OCI-LY7 (cell line): ENCODE measurements around the gene PTPRF. TPM values are rescaled to one million over a fixed set of nuclear protein-coding genes. Genes with fewer than 3 reads are reported as not detected.

Experiments
- BruUV-seq: library from RNA; stranded (reverse); fragments of 400-500 nt; replicated peaks from 2 replicates; lab custom pipeline; 2021; lab: Mats Ljungman, UMichigan
- CTCF ChIA-PET: fragments of 300-600 bp; sonication (Branson Sonifier 250); formaldehyde crosslinking; loops from one replicate; lab custom pipeline; 2022; ENCODE audit warnings: antibody characterized with exemption; ENCODE audit not compliant: unreplicated experiment; lab: Charles Lee
- POLR2A ChIA-PET: fragments of 300-600 bp; sonication (Branson Sonifier 250); formaldehyde crosslinking; loops from one replicate; lab custom pipeline; 2022; ENCODE audit warnings: antibody characterized with exemption; lab: Charles Lee
- DNase-seq: peaks from one replicate; pipeline ENCODE4 v3.0.0-alpha.2; 2015; ENCODE audit warnings: low spot score
- H2AFZ ChIP-seq: fragments of 200-600 bp; sonication (generic), shearing (Covaris generic); 2 replicates; pipeline ENCODE4 v1.6.1; 2014; ENCODE audit warnings: mild to moderate bottlenecking, antibody characterized with exemption, low read length, moderate library complexity
- H3K27ac ChIP-seq: fragments of 200-600 bp; sonication (generic); 2 replicates; pipeline ENCODE4 v1.5.1; 2014; ENCODE audit warnings: mixed run types, low read depth, mild to moderate bottlenecking, moderate library complexity, low read length, inconsistent platforms; ENCODE audit not compliant: poor library complexity, severe bottlenecking
- H3K36me3 ChIP-seq: fragments of 200-600 bp; sonication (generic); 2 replicates; pipeline ENCODE4 v1.6.1; 2014; ENCODE audit warnings: mild to moderate bottlenecking, antibody characterized with exemption, low read length, moderate library complexity, mixed read lengths; ENCODE audit not compliant: insufficient read depth
- H3K4me1 ChIP-seq: fragments of 200-600 bp; sonication (generic); 2 replicates; pipeline ENCODE4 v1.5.1; 2014; ENCODE audit warnings: mild to moderate bottlenecking, low read length; ENCODE audit not compliant: insufficient read depth, poor library complexity, severe bottlenecking
- H3K4me2 ChIP-seq: fragments of 200-600 bp; sonication (generic); 2 replicates; pipeline ENCODE4 v1.6.1; 2014; ENCODE audit warnings: mild to moderate bottlenecking, low read length
- H3K4me3 ChIP-seq: fragments of 200-600 bp; sonication (generic); 2 replicates; pipeline ENCODE4 v1.5.1; 2014; ENCODE audit warnings: mild to moderate bottlenecking, low read depth, low read length; ENCODE audit not compliant: poor library complexity, severe bottlenecking
- H3K79me2 ChIP-seq: fragments of 200-600 bp; sonication (generic); 2 replicates; pipeline ENCODE4 v1.6.1; 2016; ENCODE audit warnings: low read depth, mild to moderate bottlenecking, low read length, moderate library complexity, mixed read lengths; ENCODE audit not compliant: insufficient read depth
- H3K9me2 ChIP-seq: fragments of 200-600 bp; sonication (generic); 2 replicates; pipeline ENCODE4 v1.6.1; 2016; ENCODE audit warnings: mild to moderate bottlenecking, low read length, mixed read lengths; ENCODE audit not compliant: insufficient read depth
- H3K9me3 ChIP-seq: fragments of 200-600 bp; sonication (generic); 2 replicates; pipeline ENCODE4 v1.6.1; 2014; ENCODE audit warnings: mild to moderate bottlenecking, mixed run types, low read length, mixed read lengths
- H4K20me1 ChIP-seq: fragments of 200-600 bp; sonication (generic); 2 replicates; pipeline ENCODE4 v1.6.1; 2014; ENCODE audit warnings: mild to moderate bottlenecking, antibody characterized with exemption, low read length, moderate library complexity, mixed read lengths; ENCODE audit not compliant: insufficient read depth
- CTCF ChIP-seq: fragments of 200-600 bp; sonication (generic); conservative IDR thresholded peaks from 2 replicates; pipeline ENCODE4 v1.5.1; 2014; ENCODE audit warnings: mild to moderate bottlenecking, antibody characterized with exemption, low read length, moderate library complexity, mixed read lengths
- EZH2phosphoT487 ChIP-seq: fragments of 200-600 bp; sonication (generic); IDR thresholded peaks from 2 replicates; pipeline ENCODE4 v1.6.1; 2018; ENCODE audit warnings: low read depth, borderline replicate concordance, mild to moderate bottlenecking, mixed run types, antibody characterized with exemption, low read length, moderate library complexity, mixed read lengths
- intact Hi-C: fragments of 100-400 bp; cut with micrococcal nuclease; formaldehyde crosslinking; loops from one replicate; pipeline ENCODE4 v1.10.0; 2022; ENCODE audit not compliant: unreplicated experiment
- total RNA-seq, 2 experiments: library from RNA; depleted of rRNA in 1 of 2; stranded (reverse); fragments of >200 nt in 1 of 2; shearing (Covaris generic) in 1 of 2; gene quantifications; 2 replicates each; pipeline ENCODE4 v1.2.3, GENCODE V29; 2014 to 2022

The PTPRF gene
- total RNA-seq, 2 experiments from 2014 or later = 0.06 to 0.48 TPM

GRCh38 chr1:43651902-43652301, 121.2 kb downstream of the PTPRF start:
- H3K79me2 ChIP-seq = peaks cover 27% of the 10 kb centered on the region
- intact Hi-C loops = loop anchor here (2.0 to 10.0 kb wide), 3 partner anchors 379 to 700 kb away; partner anchors contain the start of gene SLC6A9
- CTCF ChIA-PET = interaction anchor here (0.6 kb wide), 2 partner anchors 124 to 275 kb away, joined by 6 to 7 read pairs; no protein-coding TSS in a partner anchor

DNA sequence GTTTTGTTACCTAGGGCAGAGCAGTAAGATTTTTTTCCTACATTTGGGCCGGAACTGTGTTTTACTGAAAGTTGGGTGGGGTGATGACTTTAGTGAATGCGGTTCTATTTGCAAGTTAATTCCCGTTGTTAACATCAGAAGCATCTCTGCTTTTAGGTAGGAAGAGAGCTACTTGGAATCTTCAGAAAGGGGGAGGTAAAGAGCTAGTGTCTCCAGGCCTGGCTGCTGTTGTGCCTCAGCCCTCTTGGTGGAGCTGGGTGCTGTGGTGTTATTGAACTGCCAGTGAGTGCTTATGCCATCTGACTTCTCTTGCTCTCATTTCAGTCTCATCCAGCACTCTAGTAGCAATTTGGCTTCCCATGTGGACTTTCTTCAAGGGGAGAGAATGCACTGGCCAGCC, 122.7 kb downstream of the PTPRF start:
- CTCF ChIA-PET = interaction anchor here (0.7 kb wide), 1 partner anchor 282 kb away, joined by 3 read pairs; no protein-coding TSS in a partner anchor
- TF ChIP-seq CTCF (peak; percentile 60), EZH2phosphoT487 (no peak)
- peak; percentile 44 for DNase-seq
- Histone ChIP-seq H3K4me3 (no peak overlapping the region), H3K9me3 (no peaks in the 10 kb centered on the region), H3K36me3 (peaks cover 53% of the 10 kb centered on the region), H3K27ac (no peak overlapping the region), H2AFZ (no peak overlapping the region), H3K4me2 (no peak overlapping the region), H4K20me1 (peaks cover 8% of the 10 kb centered on the region; the same call in 1 of the 2 replicates), H3K79me2 (peaks cover 27% of the 10 kb centered on the region), H3K4me1 (peaks cover 27% of the 10 kb centered on the region), H3K9me2 (no peaks in the 10 kb centered on the region)
- POLR2A ChIA-PET = interaction anchor here (1.4 kb wide), 1 partner anchor 11 kb away, joined by 3 read pairs; no protein-coding TSS in a partner anchor
- BruUV-seq = no TSS peak
- intact Hi-C loops = loop anchor here (5.0 to 10.0 kb wide), 2 partner anchors 429 to 701 kb away; no protein-coding TSS in a partner anchor

More at GRCh38 chr1:43651902-43652301, 121.2 kb downstream of the PTPRF start:
- H3K36me3 ChIP-seq = peaks cover 39% of the 10 kb centered on the region
- no peak for DNase-seq
- no peaks in the 10 kb centered on the region for H3K9me3 ChIP-seq
- no peak overlapping the region for H3K27ac ChIP-seq
- no peak overlapping the region for H2AFZ ChIP-seq
- POLR2A ChIA-PET = interaction anchor here (0.5 to 1.0 kb wide), 4 partner anchors 48 to 295 kb away, joined by 3 to 4 read pairs (median 3); no protein-coding TSS in a partner anchor
- TF ChIP-seq EZH2phosphoT487 (no peak), CTCF (no peak)
- BruUV-seq = no TSS peak
- peaks cover 27% of the 10 kb centered on the region for H3K4me1 ChIP-seq
- H4K20me1 ChIP-seq = peaks cover 8% of the 10 kb centered on the region; the same call in 1 of the 2 replicates
- no peaks in the 10 kb centered on the region for H3K9me2 ChIP-seq
- H3K4me3 ChIP-seq = peak overlapping the region; percentile 98
- peak overlapping the region; percentile 87 for H3K4me2 ChIP-seq

DNA sequence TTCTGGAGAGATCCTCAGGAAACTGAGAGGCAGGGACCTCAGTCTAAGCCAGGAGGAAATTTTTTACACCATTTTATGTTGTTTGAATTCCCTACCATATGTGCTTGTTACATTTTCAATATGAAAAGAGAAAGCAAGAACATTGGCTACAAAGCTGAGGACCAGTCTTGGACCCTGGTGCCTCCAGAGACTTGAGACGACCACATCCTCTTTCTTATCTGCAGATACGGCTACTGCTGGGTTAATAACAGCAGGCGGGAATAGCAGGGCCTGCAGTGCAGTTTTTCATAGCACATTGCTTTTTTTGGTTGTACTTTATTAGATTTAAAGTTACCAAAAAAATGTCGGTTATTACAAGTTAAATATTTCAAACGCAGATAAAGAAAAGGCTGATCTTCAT, 123.2 kb downstream of the PTPRF start:
- Histone ChIP-seq H4K20me1 (peaks cover 8% of the 10 kb centered on the region; the same call in 1 of the 2 replicates), H3K9me3 (no peaks in the 10 kb centered on the region), H3K27ac (no peak overlapping the region), H3K4me3 (no peak overlapping the region), H3K4me2 (0 out of 2 replicates have a peak overlapping the region, but pooled peaks have one; percentile 27), H3K4me1 (peaks cover 25% of the 10 kb centered on the region), H3K36me3 (peaks cover 58% of the 10 kb centered on the region), H3K79me2 (peaks cover 27% of the 10 kb centered on the region), H3K9me2 (no peaks in the 10 kb centered on the region), H2AFZ (no peak overlapping the region)
- CTCF ChIA-PET = interaction anchor here (0.7 kb wide), 1 partner anchor 281 kb away, joined by 3 read pairs; no protein-coding TSS in a partner anchor
- intact Hi-C loops = loop anchor here (5.0 to 10.0 kb wide), 2 partner anchors 429 to 702 kb away; no protein-coding TSS in a partner anchor
- no TSS peak for BruUV-seq
- TF ChIP-seq EZH2phosphoT487 = no peak
- TF ChIP-seq CTCF = no peak
- POLR2A ChIA-PET = interaction anchor here (1.4 kb wide), 1 partner anchor 10 kb away, joined by 3 read pairs; no protein-coding TSS in a partner anchor
- no peak for DNase-seq
